Peyer's patch (tissue), 4 donors: ENCODE results near the gene ST6GAL2. TPM values are rescaled to one million over a fixed set of nuclear protein-coding genes. Genes with fewer than 3 reads are reported as not detected.

Experiments used
- DNase-seq, 3 donors: peaks; one replicate each; pipeline ENCODE4 v3.0.0-alpha.2; 2017 to 2019
- H3K27ac ChIP-seq, 4 donors: fragments of 200-600 bp; sonication (generic); one replicate each; pipeline ENCODE4 v1.5.1; 2016 to 2019
- H3K27me3 ChIP-seq, 2 donors: fragments of 200-600 bp; sonication (generic); one replicate each; pipeline ENCODE4 v1.5.1; 2019
- H3K36me3 ChIP-seq, 3 donors: fragments of 200-600 bp; sonication (generic); one replicate each; pipeline ENCODE4 v1.5.1; 2016 to 2019
- H3K4me1 ChIP-seq, 4 donors: fragments of 200-600 bp; sonication (generic); one replicate each; pipeline ENCODE4 v1.5.1; 2016 to 2019
- H3K4me3 ChIP-seq, 4 donors: fragments of 200-600 bp; sonication (generic); 1 replicate in 3 of 4; 2 replicates in 1 of 4; pipeline ENCODE4 v1.5.1; 2016 to 2019; ENCODE audit warnings: mild to moderate bottlenecking in 1 of 4
- H3K9me3 ChIP-seq, 4 donors: fragments of 200-600 bp; sonication (generic); one replicate each; pipeline ENCODE4 v1.5.1; 2016 to 2019; ENCODE audit warnings: mild to moderate bottlenecking in 1 of 4
- CTCF ChIP-seq, 6 experiments: fragments of 450-650 bp in 4 of 6; fragments of 200-600 bp in 2 of 6; sonication (generic) in 1 of 6; IDR thresholded peaks; one replicate each; pipeline ENCODE4 v1.5.1; 2017 to 2019; ENCODE audit warnings: antibody characterized with exemption in 6 of 6, mild to moderate bottlenecking in 3 of 6, moderate library complexity in 1 of 6
- POLR2A ChIP-seq, 2 donors: fragments of 450-650 bp; IDR thresholded peaks; one replicate each; pipeline ENCODE4 v1.5.1; 2017; ENCODE audit warnings: antibody characterized with exemption in 2 of 2, mild to moderate bottlenecking in 2 of 2, moderate library complexity in 2 of 2
- total RNA-seq, 4 donors: library from RNA; depleted of rRNA; stranded (reverse); fragments of >200 nt; gene quantifications; one replicate each; pipeline ENCODE4 v1.1.0, GENCODE V29; 2016

The ST6GAL2 gene
- total RNA-seq, 4 donors from 2014 or later: 0.27 TPM; not detected in 3

GRCh38 chr2:106851087-106851874 lies 34.7 kb downstream of the ST6GAL2 start:
- H3K27ac ChIP-seq: no peak overlapping the region
- no peaks in the 10 kb centered on the region for H3K9me3 ChIP-seq
- H3K4me1 ChIP-seq: no peaks in the 10 kb centered on the region
- no peaks in the 10 kb centered on the region for H3K27me3 ChIP-seq
- no peaks in the 10 kb centered on the region for H3K36me3 ChIP-seq
- DNase-seq: no peak
- no peak overlapping the region for H3K4me3 ChIP-seq
- TF ChIP-seq CTCF (IDR thresholded peaks at IDR 0.05): no peak
- TF ChIP-seq POLR2A (IDR thresholded peaks at IDR 0.05): no peak

GRCh38 chr2:106849253-106849652 lies 36.7 kb downstream of the ST6GAL2 start:
- Histone ChIP-seq H3K27ac (no peak overlapping the region), H3K9me3 (no peaks in the 10 kb centered on the region)
- no peak for TF ChIP-seq CTCF (IDR thresholded peaks at IDR 0.05)
- TF ChIP-seq POLR2A (IDR thresholded peaks at IDR 0.05): no peak

GRCh38 chr2:106847366-106847765 lies 38.6 kb downstream of the ST6GAL2 start:
- no peaks in the 10 kb centered on the region for H3K9me3 ChIP-seq
- no peak overlapping the region for H3K27ac ChIP-seq
- no peaks in the 10 kb centered on the region for H3K4me1 ChIP-seq
- H3K36me3 ChIP-seq: no peaks in the 10 kb centered on the region
- TF ChIP-seq CTCF (IDR thresholded peaks at IDR 0.05): no peak
- no peak for TF ChIP-seq POLR2A (IDR thresholded peaks at IDR 0.05)
- no peaks in the 10 kb centered on the region for H3K27me3 ChIP-seq
- no peak for DNase-seq
- no peak overlapping the region for H3K4me3 ChIP-seq

More at GRCh38 chr2:106849253-106849652, 36.7 kb downstream of the ST6GAL2 start:
- Histone ChIP-seq H3K36me3 (no peaks in the 10 kb centered on the region), H3K4me3 (no peak overlapping the region), H3K4me1 (no peaks in the 10 kb centered on the region), H3K27me3 (no peaks in the 10 kb centered on the region)
- no peak for DNase-seq

GRCh38 chr2:106845716-106846115 lies 40.3 kb downstream of the ST6GAL2 start:
- Histone ChIP-seq H3K4me3 (no peak overlapping the region), H3K4me1 (no peaks in the 10 kb centered on the region), H3K36me3 (no peaks in the 10 kb centered on the region), H3K9me3 (no peaks in the 10 kb centered on the region), H3K27ac (no peak overlapping the region), H3K27me3 (no peaks in the 10 kb centered on the region)
- TF ChIP-seq POLR2A (IDR thresholded peaks at IDR 0.05) (no peak), CTCF (IDR thresholded peaks at IDR 0.05) (no peak)
- DNase-seq: no peak

- no peak overlapping the region for H3K27ac ChIP-seq
These were observed 42.1 kb downstream of the ST6GAL2 start for GRCh38 chr2:106843910-106844250.

More at GRCh38 chr2:106843910-106844250, 42.1 kb downstream of the ST6GAL2 start:
- TF ChIP-seq POLR2A (IDR thresholded peaks at IDR 0.05) (no peak), CTCF (IDR thresholded peaks at IDR 0.05) (no peak)
- no peaks in the 10 kb centered on the region for H3K27me3 ChIP-seq
- no peaks in the 10 kb centered on the region for H3K36me3 ChIP-seq
- H3K4me3 ChIP-seq: no peak overlapping the region
- H3K4me1 ChIP-seq: no peaks in the 10 kb centered on the region
- H3K9me3 ChIP-seq: no peaks in the 10 kb centered on the region
- no peak for DNase-seq
